Testis (tissue), 2 donors: ENCODE measurements around the gene CTPS1.

Source experiments
- POLR2A ChIP-seq: fragments of 450-650 bp; IDR thresholded peaks from one replicate; pipeline ENCODE4 v1.6.1; 2017; ENCODE audit warnings: antibody characterized with exemption, mild to moderate bottlenecking, moderate library complexity
- TF ChIP-seq, protein P1 (sequence below), 3 experiments: fragments of 450-650 bp in 2 of 3; fragments of 200-600 bp in 1 of 3; sonication (generic) in 1 of 3; IDR thresholded peaks; one replicate each; pipeline ENCODE4 v1.5.1; 2016 to 2019; ENCODE audit warnings: antibody characterized with exemption in 3 of 3, mild to moderate bottlenecking in 2 of 3, moderate library complexity in 1 of 3

DNA sequence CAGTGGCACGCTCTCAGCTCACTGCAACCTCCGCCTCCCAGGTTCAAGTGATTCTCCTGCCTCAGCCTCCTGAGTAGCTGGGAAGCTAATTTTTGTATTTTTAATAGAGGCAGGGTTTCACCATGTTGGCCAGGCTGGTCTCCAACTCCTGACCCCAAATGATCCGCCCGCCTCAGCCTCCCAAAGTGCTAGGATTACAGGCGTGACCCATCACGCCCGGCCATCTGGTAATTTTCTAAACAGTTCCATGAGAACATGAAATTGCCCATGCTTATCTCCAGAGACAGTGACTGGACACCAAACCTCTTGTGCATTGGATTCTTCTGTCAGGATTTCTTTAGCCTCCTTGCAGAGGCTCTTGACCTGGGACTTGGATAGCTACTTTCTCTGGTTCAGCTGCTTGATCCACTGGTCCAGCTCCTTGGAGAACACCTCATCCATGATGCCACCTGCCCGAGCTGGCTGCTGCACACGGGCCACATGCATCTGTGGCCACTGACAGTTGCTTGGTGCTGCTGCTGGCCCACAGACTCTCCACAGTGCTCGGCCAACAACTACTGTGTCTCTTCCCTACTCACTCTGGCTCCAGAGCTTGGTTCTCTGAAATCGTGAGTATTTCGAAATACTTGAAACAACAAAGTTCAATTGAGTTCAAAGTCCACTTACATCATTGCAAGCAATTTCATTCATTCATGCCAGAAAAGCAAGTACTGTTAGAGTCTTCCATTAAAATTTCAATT lies 40.0 kb upstream of the CTPS1 start:
- TF ChIP-seq, protein P1, sequence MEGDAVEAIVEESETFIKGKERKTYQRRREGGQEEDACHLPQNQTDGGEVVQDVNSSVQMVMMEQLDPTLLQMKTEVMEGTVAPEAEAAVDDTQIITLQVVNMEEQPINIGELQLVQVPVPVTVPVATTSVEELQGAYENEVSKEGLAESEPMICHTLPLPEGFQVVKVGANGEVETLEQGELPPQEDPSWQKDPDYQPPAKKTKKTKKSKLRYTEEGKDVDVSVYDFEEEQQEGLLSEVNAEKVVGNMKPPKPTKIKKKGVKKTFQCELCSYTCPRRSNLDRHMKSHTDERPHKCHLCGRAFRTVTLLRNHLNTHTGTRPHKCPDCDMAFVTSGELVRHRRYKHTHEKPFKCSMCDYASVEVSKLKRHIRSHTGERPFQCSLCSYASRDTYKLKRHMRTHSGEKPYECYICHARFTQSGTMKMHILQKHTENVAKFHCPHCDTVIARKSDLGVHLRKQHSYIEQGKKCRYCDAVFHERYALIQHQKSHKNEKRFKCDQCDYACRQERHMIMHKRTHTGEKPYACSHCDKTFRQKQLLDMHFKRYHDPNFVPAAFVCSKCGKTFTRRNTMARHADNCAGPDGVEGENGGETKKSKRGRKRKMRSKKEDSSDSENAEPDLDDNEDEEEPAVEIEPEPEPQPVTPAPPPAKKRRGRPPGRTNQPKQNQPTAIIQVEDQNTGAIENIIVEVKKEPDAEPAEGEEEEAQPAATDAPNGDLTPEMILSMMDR (IDR thresholded peaks at IDR 0.05): no peak
- TF ChIP-seq POLR2A: no peak
